SU-DHL-6 (cell line): ENCODE results near the gene OS9.

Experiments
- H2AFZ ChIP-seq: fragments of 200-600 bp; sonication (generic); 2 replicates; pipeline ENCODE4 v1.6.1; 2014; ENCODE audit warnings: low read depth, mild to moderate bottlenecking, moderate library complexity, mixed read lengths, antibody characterized with exemption, low read length; ENCODE audit not compliant: severe bottlenecking
- H3F3A ChIP-seq: fragments of 200-600 bp; shearing (Covaris generic); 2 replicates; pipeline ENCODE4 v1.6.0; 2016; ENCODE audit warnings: antibody characterized with exemption, mild to moderate bottlenecking; ENCODE audit not compliant: insufficient read depth
- H3K27ac ChIP-seq: fragments of 200-600 bp; sonication (generic); 2 replicates; pipeline ENCODE4 v1.5.1; 2016; ENCODE audit warnings: low read depth, mild to moderate bottlenecking, low read length, moderate library complexity, mixed read lengths
- H3K27me3 ChIP-seq: fragments of 200-600 bp; sonication (generic), shearing (Covaris generic); 2 replicates; pipeline ENCODE4 v1.6.0; 2014; ENCODE audit warnings: mild to moderate bottlenecking, low read length
- H3K36me3 ChIP-seq: fragments of 200-600 bp; sonication (generic); 2 replicates; pipeline ENCODE4 v1.6.1; 2014; ENCODE audit warnings: mild to moderate bottlenecking, low read length, mixed read lengths
- H3K4me2 ChIP-seq: fragments of 300-600, 200-600 bp; shearing (Covaris generic), sonication (generic); 2 replicates; pipeline ENCODE4 v1.6.0; 2014; ENCODE audit warnings: low read length, low read depth, mild to moderate bottlenecking; ENCODE audit not compliant: poor library complexity, severe bottlenecking
- H3K4me3 ChIP-seq: fragments of 200-600 bp; sonication (generic); 2 replicates; pipeline ENCODE4 v1.5.1; 2014; ENCODE audit warnings: antibody characterized with exemption, low read length, mild to moderate bottlenecking, mixed read lengths; ENCODE audit not compliant: insufficient read depth, poor library complexity, severe bottlenecking
- H3K79me2 ChIP-seq: fragments of 200-600 bp; sonication (generic); 2 replicates; pipeline ENCODE4 v1.6.1; 2014; ENCODE audit warnings: mild to moderate bottlenecking, low read length, moderate library complexity; ENCODE audit not compliant: insufficient read depth
- H3K9ac ChIP-seq: fragments of 200-600 bp; sonication (generic); 2 replicates; pipeline ENCODE4 v1.7.0; 2014; ENCODE audit warnings: mild to moderate bottlenecking, low read length
- H3K9me2 ChIP-seq: fragments of 200-600 bp; sonication (generic); replicated peaks from 2 replicates; pipeline ENCODE4 v1.6.1; 2014; ENCODE audit warnings: low read length; ENCODE audit not compliant: insufficient read depth
- H3K9me3 ChIP-seq: fragments of 200-600 bp; sonication (generic); 2 replicates; pipeline ENCODE4 v1.6.1; 2014; ENCODE audit warnings: low read length, mixed read lengths; ENCODE audit not compliant: insufficient read depth
- H4K20me1 ChIP-seq: fragments of 200-600 bp; sonication (generic); 2 replicates; pipeline ENCODE4 v1.6.1; 2014; ENCODE audit warnings: low read depth, mild to moderate bottlenecking, antibody characterized with exemption, low read length, moderate library complexity, mixed read lengths
- EZH2phosphoT487 ChIP-seq: fragments of 200-600 bp; sonication (generic), shearing (Covaris generic); conservative IDR thresholded peaks from 2 replicates; pipeline ENCODE4 v1.6.1; 2018; ENCODE audit warnings: mild to moderate bottlenecking, antibody characterized with exemption, low read length, moderate library complexity, mixed read lengths
- TF ChIP-seq, protein P1 (sequence below): fragments of 200-600 bp; sonication (generic); IDR thresholded peaks from one replicate; pipeline ENCODE4 v1.5.1; 2017; ENCODE audit warnings: antibody characterized with exemption, mild to moderate bottlenecking, low read length, moderate library complexity; ENCODE audit not compliant: insufficient read depth, poor library complexity, severe bottlenecking

OS9 gene

DNA sequence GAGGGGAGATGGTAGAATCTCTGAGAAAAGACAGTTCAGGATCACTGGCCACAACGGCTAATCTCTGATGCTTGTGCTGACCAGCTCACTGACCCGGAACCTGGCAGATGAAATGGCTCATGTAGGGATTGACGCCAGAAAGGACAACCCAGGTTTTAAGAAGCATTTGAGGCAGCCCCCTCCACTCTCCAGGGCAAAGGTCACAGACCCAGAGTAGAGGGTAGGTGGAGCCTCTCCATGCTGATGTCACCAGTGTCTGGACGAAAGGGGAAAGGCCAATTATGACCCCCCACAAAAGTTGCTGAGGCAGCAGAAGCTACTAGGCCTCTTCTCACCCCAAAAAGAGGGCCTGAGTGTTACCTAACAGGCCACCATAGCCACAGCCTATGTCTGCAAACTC is 76.8 kb downstream of the OS9 start:
- Histone ChIP-seq H3F3A (0 out of 2 replicates have a peak, but pooled peaks cover 5% of the 10 kb centered on the region), H3K4me3 (peak overlapping the region; percentile 84), H3K36me3 (no peaks in the 10 kb centered on the region), H3K79me2 (no peaks in the 10 kb centered on the region), H3K9ac (peak overlapping the region; percentile 70), H3K27ac (no peak overlapping the region), H3K27me3 (no peaks in the 10 kb centered on the region), H3K9me3 (no peaks in the 10 kb centered on the region), H2AFZ (no peak overlapping the region), H3K4me2 (peak overlapping the region; percentile 97), H3K9me2 (no peaks in the 10 kb centered on the region), H4K20me1 (no peaks in the 10 kb centered on the region)
- no peak for TF ChIP-seq EZH2phosphoT487
- TF ChIP-seq, protein P1, sequence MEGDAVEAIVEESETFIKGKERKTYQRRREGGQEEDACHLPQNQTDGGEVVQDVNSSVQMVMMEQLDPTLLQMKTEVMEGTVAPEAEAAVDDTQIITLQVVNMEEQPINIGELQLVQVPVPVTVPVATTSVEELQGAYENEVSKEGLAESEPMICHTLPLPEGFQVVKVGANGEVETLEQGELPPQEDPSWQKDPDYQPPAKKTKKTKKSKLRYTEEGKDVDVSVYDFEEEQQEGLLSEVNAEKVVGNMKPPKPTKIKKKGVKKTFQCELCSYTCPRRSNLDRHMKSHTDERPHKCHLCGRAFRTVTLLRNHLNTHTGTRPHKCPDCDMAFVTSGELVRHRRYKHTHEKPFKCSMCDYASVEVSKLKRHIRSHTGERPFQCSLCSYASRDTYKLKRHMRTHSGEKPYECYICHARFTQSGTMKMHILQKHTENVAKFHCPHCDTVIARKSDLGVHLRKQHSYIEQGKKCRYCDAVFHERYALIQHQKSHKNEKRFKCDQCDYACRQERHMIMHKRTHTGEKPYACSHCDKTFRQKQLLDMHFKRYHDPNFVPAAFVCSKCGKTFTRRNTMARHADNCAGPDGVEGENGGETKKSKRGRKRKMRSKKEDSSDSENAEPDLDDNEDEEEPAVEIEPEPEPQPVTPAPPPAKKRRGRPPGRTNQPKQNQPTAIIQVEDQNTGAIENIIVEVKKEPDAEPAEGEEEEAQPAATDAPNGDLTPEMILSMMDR, result no peak
